Nephron progenitor cell (in vitro differentiated cells): ENCODE results near the gene FAM241B.

Source experiments
- DNase-seq: peaks from one replicate; pipeline ENCODE4 v3.0.0; 2021
- H3K27ac Mint-ChIP-seq: 2 replicates; pipeline ENCODE4 v1.8.0; 2021; ENCODE audit warnings: mild to moderate bottlenecking, moderate library complexity, mixed read lengths
- H3K27me3 Mint-ChIP-seq: 2 replicates; pipeline ENCODE4 v1.8.0; 2021; ENCODE audit warnings: mild to moderate bottlenecking, low read depth, mixed read lengths; ENCODE audit not compliant: poor library complexity
- H3K36me3 Mint-ChIP-seq: 2 replicates; pipeline ENCODE4 v1.8.0; 2021; ENCODE audit warnings: low read depth, mixed read lengths
- H3K4me1 Mint-ChIP-seq: 2 replicates; pipeline ENCODE4 v1.8.0; 2021; ENCODE audit warnings: mixed read lengths
- H3K4me3 Mint-ChIP-seq: 2 replicates; pipeline ENCODE4 v1.8.0; 2021; ENCODE audit warnings: mild to moderate bottlenecking, moderate library complexity, mixed read lengths
- H3K9me3 Mint-ChIP-seq: 2 replicates; pipeline ENCODE4 v1.8.0; 2021; ENCODE audit warnings: mild to moderate bottlenecking, moderate library complexity, mixed read lengths
- CTCF ChIP-seq: fragments of 200-600 bp; sonication (generic); IDR thresholded peaks from 2 replicates; pipeline ENCODE4 v1.5.0; 2021; ENCODE audit warnings: antibody characterized with exemption

FAM241B gene

GRCh38 chr10:69630651-69631400, 779 bp downstream of the FAM241B start:
- Mint-ChIP-seq H3K27me3 (peaks cover 53% of the 10 kb centered on the region), H3K4me3 (peak overlapping the region; percentile 79), H3K36me3 (peaks cover 14% of the 10 kb centered on the region), H3K4me1 (no peaks in the 10 kb centered on the region), H3K9me3 (no peaks in the 10 kb centered on the region), H3K27ac (no peak overlapping the region)
- no peak for TF ChIP-seq CTCF
- DNase-seq = no peak

GRCh38 chr10:69631566-69631965, 1.5 kb downstream of the FAM241B start:
- TF ChIP-seq CTCF = no peak
- Mint-ChIP-seq H3K36me3 (peaks cover 14% of the 10 kb centered on the region), H3K4me3 (peak overlapping the region; percentile 79), H3K4me1 (no peaks in the 10 kb centered on the region), H3K27ac (no peak overlapping the region), H3K9me3 (no peaks in the 10 kb centered on the region), H3K27me3 (peaks cover 45% of the 10 kb centered on the region)
- DNase-seq = no peak

GRCh38 chr10:69632516-69633199, 2.6 kb downstream of the FAM241B start:
- Mint-ChIP-seq H3K36me3 (peaks cover 14% of the 10 kb centered on the region), H3K27ac (no peak overlapping the region), H3K27me3 (peaks cover 39% of the 10 kb centered on the region), H3K9me3 (no peaks in the 10 kb centered on the region), H3K4me3 (peak overlapping the region; percentile 41), H3K4me1 (no peaks in the 10 kb centered on the region)
- TF ChIP-seq CTCF = no peak
- DNase-seq = no peak

GRCh38 chr10:69633673-69634635, 3.9 kb downstream of the FAM241B start:
- no peak overlapping the region for H3K4me3 Mint-ChIP-seq
- H3K4me1 Mint-ChIP-seq = peaks cover 3% of the 10 kb centered on the region
- TF ChIP-seq CTCF = no peak
- DNase-seq = no peak
- no peaks in the 10 kb centered on the region for H3K9me3 Mint-ChIP-seq
- H3K36me3 Mint-ChIP-seq = peaks cover 14% of the 10 kb centered on the region
- peaks cover 30% of the 10 kb centered on the region for H3K27me3 Mint-ChIP-seq
- no peak overlapping the region for H3K27ac Mint-ChIP-seq

- H3K27me3 Mint-ChIP-seq = peaks cover 23% of the 10 kb centered on the region
- H3K27ac Mint-ChIP-seq = no peak overlapping the region
- no peak for DNase-seq
- H3K36me3 Mint-ChIP-seq = peaks cover 14% of the 10 kb centered on the region
- no peak for TF ChIP-seq CTCF
- no peaks in the 10 kb centered on the region for H3K9me3 Mint-ChIP-seq
- no peak overlapping the region for H3K4me3 Mint-ChIP-seq
- H3K4me1 Mint-ChIP-seq = peaks cover 12% of the 10 kb centered on the region
Measured at GRCh38 chr10:69634759-69635425, 4.8 kb downstream of the FAM241B start.
